ENCODE results near the gene ST6GAL1. TPM values are rescaled to one million over a fixed set of nuclear protein-coding genes. Genes with fewer than 3 reads are reported as not detected.

The ST6GAL1 gene
- total RNA-seq, 2 experiments from 2014 or later, result 101 to 104 TPM

- ChIA-PET CTCF (no interaction called here), POLR2A (no interaction called here)
Observed at GRCh38 chr3:187077537-187077936, 147.2 kb downstream of the ST6GAL1 start.

- POLR2A ChIA-PET, result no interaction called here
- CTCF ChIA-PET, result no interaction called here
Observed at GRCh38 chr3:187079090-187080022, 149.0 kb downstream of the ST6GAL1 start.

GRCh38 chr3:187080799-187081450, 150.6 kb downstream of the ST6GAL1 start:
- CTCF ChIA-PET, result no interaction called here
- POLR2A ChIA-PET, result no interaction called here

GRCh38 chr3:187082758-187083375, 152.5 kb downstream of the ST6GAL1 start:
- ChIA-PET CTCF (interaction anchor here (1.5 kb wide), 1 partner anchor 82 kb away, joined by 4 read pairs; no protein-coding TSS in a partner anchor), POLR2A (no interaction called here)

- CTCF ChIA-PET, result interaction anchor here (1.5 kb wide), 1 partner anchor 81 kb away, joined by 4 read pairs; no protein-coding TSS in a partner anchor
- POLR2A ChIA-PET, result no interaction called here
Observed at GRCh38 chr3:187084126-187084525, 153.8 kb downstream of the ST6GAL1 start.

- CTCF ChIA-PET, result interaction anchor here (1.5 kb wide), 1 partner anchor 80 kb away, joined by 4 read pairs; no protein-coding TSS in a partner anchor
- POLR2A ChIA-PET, result no interaction called here
Observed at GRCh38 chr3:187084580-187084979, 154.3 kb downstream of the ST6GAL1 start.

GRCh38 chr3:187085021-187085666, 154.8 kb downstream of the ST6GAL1 start:
- ChIA-PET CTCF (no interaction called here), POLR2A (interaction anchor here (0.7 kb wide), 1 partner anchor 10 kb away, joined by 10 read pairs; no protein-coding TSS in a partner anchor)

GRCh38 chr3:187085933-187086332, 155.6 kb downstream of the ST6GAL1 start:
- CTCF ChIA-PET, result interaction anchor here (0.6 kb wide), 1 partner anchor 79 kb away, joined by 4 read pairs; no protein-coding TSS in a partner anchor
- POLR2A ChIA-PET, result interaction anchor here (0.7 kb wide), 1 partner anchor 10 kb away, joined by 10 read pairs; no protein-coding TSS in a partner anchor

GRCh38 chr3:187086831-187087230, 156.5 kb downstream of the ST6GAL1 start:
- ChIA-PET POLR2A (no interaction called here), CTCF (interaction anchor here (0.7 to 1.1 kb wide), 2 partner anchors 46 to 265 kb away, joined by 3 to 5 read pairs; no protein-coding TSS in a partner anchor)

GRCh38 chr3:187088701-187089100, 158.4 kb downstream of the ST6GAL1 start:
- ChIA-PET CTCF (no interaction called here), POLR2A (no interaction called here)

- CTCF ChIA-PET, result no interaction called here
- POLR2A ChIA-PET, result no interaction called here
Observed at GRCh38 chr3:187093320-187093719, 163.0 kb downstream of the ST6GAL1 start.

- CTCF ChIA-PET, result no interaction called here
- POLR2A ChIA-PET, result no interaction called here
Observed at GRCh38 chr3:187098923-187099512, 168.7 kb downstream of the ST6GAL1 start.

GRCh38 chr3:187101184-187102072, 171.1 kb downstream of the ST6GAL1 start:
- CTCF ChIA-PET, result interaction anchor here (0.5 to 1.9 kb wide), 4 partner anchors 12 to 1810 kb away, joined by 3 to 13 read pairs (median 4); partner anchors contain the start of gene RPL39L
- POLR2A ChIA-PET, result interaction anchor here (0.5 kb wide), 1 partner anchor 318 kb away, joined by 3 read pairs; no protein-coding TSS in a partner anchor

GRCh38 chr3:187102073-187102634, 171.8 kb downstream of the ST6GAL1 start:
- ChIA-PET POLR2A (interaction anchor here (0.5 kb wide), 1 partner anchor 319 kb away, joined by 3 read pairs; no protein-coding TSS in a partner anchor), CTCF (interaction anchor here (0.6 to 1.9 kb wide), 4 partner anchors 11 to 281 kb away, joined by 3 to 13 read pairs (median 4); partner anchors contain the start of gene RPL39L)

- ChIA-PET CTCF (no interaction called here), POLR2A (no interaction called here)
Observed at GRCh38 chr3:187103251-187103650, 172.9 kb downstream of the ST6GAL1 start.

- ChIA-PET POLR2A (interaction anchor here (0.6 kb wide), 1 partner anchor 102 kb away, joined by 6 read pairs; no protein-coding TSS in a partner anchor), CTCF (no interaction called here)
Observed at GRCh38 chr3:187104342-187104741, 174.0 kb downstream of the ST6GAL1 start.

GRCh38 chr3:187104933-187105332, 174.6 kb downstream of the ST6GAL1 start:
- POLR2A ChIA-PET, result interaction anchor here (0.6 kb wide), 1 partner anchor 103 kb away, joined by 6 read pairs; no protein-coding TSS in a partner anchor
- CTCF ChIA-PET, result no interaction called here

All from activated CD8-positive, alpha-beta memory T cell treated with anti-CD3 and anti-CD28 coated beads for 36 hours (primary cell).